GM19351 (cell line): ENCODE data around the gene DOK4.

ENCODE experiments used
- ATAC-seq: cut with Tn5 transposase; IDR thresholded peaks from one replicate; pipeline ENCODE4 v1.9.1; 2021; ENCODE audit warnings: mild to moderate bottlenecking, moderate library complexity; ENCODE audit not compliant: unreplicated experiment

DOK4 gene

DNA sequence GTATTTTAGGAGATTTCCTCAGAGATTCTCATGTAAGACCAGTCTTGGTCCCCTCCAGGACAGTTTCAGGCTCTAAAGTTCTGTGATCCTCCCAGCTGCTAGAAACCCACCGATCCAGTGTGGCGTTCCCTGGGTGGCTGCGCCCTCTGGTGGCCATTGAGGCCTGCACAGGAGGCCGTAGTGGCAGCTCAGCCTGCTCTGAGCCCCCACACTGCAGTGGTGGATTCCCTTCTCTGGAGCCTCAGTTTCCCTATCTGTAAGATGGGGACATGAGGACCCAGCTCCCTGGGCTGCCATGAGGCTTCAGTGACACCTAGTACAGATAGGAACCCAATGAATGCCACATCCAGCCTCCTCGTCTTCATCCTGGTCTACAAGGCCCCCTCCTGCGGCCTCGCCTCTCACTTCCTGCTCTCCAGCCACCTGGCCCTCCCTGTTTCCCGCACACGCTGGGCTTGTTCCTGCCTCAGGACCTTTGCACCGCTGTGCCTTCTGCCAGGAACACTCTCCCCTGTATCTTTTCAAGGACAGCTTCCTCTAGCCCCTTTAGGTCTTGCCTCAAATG is 33.6 kb upstream of the DOK4 start:
- ATAC-seq = peak; percentile 77

DNA sequence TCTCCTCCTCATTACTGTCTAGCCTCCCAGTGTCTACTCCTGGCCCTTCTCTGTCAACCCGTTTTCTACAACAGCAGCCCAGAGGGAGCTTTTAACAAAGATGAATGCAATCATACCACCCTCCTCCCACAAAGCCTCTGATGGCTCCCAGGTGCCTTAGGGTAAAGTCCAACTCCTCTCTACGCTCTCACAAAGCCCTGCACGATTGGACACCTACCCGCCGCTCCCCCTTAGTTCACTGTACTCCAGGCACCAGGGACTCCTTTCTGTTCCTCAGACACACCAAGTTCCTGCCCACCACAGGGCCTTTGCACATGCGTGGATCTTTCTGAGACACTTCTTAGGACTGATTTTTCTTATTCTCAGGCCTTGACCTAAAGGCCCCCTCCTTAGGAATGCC is 32.6 kb upstream of the DOK4 start:
- no peak for ATAC-seq

DNA sequence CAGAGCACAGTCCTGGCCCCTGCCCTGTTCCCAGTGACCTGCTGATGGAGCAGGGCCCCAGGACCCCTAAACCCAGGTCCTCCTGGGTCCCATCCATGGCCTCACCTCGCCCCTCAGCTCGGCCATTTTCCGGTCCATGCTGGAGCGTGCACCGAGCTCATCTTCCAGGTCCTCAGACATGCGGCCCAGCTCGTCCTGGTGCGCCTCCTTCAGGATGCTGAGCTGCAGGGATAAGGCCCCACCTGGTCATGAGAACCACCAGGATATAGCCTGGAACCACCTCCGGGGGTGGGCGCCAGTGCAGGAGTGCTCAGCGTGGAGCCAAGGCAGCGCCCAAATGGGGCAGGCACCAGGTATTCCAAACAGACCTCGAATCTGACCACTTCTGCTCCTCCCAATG is 32.2 kb upstream of the DOK4 start:
- ATAC-seq = no peak

DNA sequence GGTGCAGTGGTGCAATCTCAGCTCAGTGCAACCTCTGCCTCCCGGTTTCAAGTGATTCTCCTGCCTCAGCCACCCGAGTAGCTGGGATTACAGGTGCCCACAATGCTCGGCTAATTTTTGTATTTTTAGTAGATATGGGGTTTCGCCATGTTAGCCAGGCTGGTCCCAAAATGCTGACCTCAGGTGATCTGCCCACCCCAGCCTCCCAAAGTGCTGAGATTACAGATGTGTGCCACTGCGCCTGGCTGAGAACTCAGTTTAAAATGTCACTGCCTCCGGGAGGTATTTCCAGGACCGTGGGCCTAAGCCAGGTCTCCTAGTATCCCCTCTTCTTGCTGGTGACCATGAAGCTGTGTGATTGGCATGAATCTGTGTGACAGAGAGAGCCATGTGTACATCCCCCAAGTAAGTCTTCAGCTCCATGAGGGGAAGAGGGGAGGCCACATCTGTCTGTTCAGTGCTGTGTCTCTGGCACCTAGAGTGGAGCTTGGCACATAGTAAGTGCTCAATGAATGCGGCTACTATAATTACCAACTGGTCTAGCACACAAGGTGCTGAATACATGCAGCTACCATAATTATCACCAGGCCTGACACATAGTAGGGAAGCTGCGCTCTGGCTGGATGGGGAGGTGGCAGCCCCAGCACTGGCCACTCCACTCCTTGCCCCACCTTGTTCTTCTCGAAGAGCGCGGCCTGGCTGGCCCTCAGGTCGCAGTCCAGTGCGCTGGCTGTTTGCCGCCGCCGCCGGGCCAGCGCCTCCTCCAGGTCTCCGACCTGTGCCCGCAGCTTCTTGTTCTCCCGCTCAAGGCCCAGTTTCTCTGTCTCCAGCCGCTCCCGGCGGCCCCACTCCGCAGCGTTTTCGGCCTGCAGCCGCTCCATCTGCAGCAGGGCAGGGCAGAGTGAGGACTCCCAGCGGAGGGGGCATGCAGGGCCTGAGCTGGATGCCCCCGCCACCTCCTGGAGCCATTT is 31.4 kb upstream of the DOK4 start:
- no peak for ATAC-seq

DNA sequence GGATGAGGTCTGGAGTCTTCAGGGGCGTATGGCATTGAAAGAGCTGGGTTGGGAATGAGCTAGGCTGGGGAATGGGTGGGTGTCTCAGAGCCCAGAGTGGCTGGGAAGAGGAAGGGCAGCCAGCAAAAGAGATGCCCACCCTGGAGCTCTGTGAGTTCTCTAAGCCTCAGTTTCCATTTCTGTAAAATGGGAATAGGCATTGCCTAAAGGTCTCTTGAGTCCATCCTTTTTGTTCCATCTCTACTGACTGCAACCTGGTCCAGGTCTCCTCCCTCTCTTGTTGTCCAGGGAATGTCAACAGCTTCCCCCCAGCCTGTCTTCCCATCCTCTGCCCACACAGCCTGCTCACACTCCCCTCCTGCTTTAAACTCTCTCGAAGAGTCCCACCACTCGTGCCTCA is 30.5 kb upstream of the DOK4 start:
- no peak for ATAC-seq

DNA sequence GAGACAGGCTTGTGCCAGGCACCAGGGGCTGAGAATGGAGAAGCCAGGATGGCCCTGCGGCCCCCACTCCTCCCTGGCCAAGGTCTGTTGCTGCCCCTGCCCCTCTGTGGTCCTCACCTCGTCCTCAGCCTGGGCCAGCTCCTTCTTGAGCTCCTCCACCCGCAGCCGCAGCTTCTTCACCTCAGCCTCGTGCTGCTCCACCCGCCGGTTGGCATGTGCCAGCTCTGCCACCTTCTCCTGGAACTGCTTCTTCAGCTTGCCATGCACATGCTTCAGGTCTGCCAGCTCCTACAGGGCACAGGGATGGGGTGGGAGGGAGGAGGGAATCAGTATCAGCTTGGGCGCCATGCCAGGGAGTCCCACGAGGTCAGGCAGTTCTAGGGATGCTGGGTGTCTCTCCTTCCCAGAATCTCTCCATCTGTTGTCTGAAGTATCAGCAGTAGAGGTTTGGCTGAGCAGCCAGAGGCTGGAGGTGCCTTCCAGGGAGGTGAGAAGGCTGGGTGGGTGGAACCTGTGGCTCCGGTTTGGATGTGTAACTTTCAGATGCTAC is 30.0 kb upstream of the DOK4 start:
- ATAC-seq = no peak

DNA sequence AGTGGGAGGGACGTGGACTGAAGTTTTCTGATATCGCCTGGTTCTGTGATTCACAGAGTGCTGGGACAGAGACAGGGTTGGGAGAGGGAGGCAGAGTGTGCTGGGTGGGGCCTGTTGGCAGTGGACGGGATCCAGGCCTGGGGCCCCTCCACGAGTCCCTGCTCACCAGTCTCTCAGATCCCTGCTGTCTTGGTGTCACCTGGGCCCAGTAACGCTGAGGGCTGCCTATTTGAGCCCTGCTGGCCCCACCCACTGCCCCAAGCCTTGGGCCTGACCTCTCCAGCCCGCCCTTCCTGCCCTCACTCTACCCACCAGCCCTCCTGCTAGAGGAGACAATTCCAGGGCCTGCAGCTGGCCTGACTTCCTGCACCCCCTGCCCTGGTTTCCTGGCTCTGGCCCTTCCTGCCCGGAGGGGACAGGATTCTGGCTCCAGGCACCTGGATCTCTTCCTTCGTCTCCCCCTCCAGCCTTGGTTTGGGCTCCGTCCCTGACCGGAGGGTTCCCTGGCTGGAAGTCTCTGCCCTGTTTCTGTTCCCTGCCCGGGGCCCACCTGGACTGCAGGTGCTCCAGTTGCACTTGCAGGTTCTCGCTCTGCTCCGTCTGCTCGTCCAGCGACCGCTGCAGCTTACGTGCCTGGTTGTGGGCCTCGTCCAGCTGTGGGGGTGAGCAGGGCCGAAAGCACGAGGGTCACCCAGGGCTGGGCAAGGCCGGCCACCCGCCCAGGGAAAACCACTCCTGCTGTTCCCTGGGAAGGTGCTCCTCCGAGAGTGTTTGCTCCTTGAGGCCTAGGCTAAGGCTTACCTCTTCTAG is 28.7 kb upstream of the DOK4 start:
- ATAC-seq = no peak

DNA sequence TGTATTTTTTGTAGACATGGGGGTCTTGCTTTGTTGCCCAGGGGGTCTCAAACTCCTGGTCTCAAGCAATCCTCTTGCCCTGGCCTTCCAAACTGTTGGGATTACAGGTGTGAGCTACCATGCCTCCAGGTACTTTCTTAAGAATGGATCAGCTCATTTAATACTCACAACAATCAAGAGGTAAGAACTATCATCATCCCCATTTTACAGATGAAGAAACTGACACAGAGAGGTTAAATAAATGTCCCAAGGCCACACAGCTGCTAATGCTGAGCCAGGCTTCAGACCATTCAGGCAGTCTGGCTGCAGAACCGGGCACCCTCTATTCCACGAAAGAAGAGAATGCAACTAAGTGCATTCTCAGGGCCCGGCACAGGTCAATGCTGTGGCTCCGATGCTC is 28.1 kb upstream of the DOK4 start:
- ATAC-seq = no peak

DNA sequence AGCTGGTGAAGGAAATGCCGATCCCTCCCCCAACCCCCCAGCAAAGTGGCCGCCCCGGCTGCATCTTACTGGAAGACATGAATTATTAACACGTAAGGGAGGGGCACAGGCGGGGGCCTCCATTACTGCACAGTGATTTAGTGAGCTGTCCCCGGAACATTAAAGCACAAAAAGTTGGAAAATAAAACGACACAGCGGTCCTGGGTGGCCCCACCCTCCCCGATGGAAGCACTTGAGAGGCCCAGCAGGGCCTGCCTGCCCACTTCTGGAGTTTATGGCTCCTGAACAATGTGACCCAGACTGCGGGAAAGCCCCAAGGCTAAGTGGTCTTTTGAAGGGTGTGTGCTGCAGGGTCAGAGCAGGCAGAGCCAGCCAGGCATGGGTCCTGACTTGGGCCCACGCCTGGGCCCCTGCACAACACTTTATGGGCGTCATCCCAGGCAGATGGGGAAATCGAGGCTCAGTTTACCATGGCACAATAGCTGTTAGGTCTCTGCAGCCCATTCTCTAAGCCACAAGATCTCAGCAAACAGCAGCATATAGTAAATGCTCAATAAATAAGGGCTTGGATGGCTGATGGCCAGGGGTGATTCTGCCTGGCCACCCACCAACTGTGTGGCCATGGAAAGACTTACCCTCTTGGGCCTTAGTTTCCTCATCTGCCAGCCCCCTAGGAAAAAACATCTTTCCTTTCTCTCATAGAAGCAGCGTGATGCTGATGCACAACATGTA is 27.2 kb upstream of the DOK4 start:
- ATAC-seq = no peak

DNA sequence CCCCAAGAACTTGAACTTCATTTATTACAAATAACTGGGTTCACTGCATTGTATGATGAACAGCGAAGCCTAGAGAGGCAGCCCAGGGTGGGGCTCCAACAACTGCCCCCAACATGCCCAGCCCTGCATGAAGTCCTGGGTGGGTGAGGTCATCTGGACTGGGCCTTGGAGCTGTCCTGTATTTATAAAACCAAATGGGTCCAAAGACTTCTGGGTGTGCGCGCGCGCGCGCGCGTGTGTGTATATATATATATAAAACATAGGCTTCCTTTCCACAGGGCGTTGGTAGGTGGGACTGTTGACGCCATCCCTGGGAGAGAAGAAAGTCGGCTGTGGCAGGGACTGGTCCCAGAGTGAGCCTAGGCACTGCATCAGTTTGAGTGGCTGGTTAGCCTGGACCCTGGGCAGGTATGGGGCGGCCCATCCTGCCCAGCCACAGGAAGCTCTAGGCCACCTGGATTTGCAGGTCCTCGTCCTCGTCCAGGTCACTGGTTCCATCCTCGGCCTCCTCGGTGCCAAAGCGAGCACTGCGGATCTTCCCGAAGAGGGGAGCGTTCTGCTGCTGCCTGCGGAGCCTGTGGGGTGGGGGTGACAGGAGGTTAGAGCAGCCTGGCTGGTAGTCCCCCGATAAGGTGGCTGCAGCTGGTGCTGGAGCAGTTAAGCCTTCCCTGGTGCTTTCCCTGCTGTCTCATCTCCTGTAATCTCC is 26.2 kb upstream of the DOK4 start:
- ATAC-seq = no peak

DNA sequence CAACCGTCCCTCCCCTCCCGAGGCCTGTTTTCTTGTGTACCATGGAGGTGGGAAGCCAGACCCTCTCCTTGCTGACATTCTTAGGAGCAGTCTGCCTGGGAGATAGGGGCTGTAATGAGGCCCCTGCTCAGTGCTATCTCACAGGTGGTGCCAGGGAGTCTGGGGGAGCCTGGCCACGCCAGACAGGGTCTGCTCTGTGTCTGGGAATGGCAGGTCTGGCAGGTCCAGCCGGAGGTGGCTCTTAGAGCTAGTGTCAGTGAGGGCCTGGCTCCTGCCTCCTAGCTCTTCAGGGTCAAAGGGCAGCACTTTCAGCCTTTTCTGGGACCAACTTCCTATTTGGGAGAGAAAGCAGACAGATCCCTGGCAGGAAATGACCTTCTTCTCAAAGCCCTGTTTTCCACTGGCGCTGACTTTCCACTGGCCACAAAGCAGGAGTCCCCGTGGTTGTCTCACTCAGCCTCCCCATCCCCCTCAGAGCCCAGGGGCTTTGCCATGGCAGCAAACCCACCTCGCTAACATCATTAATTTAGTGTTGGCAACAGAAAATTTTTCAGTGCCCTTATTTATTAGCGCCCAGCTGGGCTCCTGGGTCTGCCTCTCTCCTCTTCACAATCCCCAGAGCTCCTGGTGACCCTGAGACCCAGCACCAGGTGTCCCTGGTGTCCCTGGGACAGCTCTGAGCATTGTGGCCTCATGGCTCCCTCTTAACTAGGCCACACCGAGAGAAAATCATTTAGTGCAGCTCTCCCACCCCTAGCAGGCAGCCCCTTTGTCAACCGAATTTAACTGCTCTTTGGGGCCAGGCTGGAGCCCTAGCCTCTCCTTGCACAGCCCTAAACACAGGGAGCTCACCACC is 24.0 kb upstream of the DOK4 start:
- no peak for ATAC-seq

DNA sequence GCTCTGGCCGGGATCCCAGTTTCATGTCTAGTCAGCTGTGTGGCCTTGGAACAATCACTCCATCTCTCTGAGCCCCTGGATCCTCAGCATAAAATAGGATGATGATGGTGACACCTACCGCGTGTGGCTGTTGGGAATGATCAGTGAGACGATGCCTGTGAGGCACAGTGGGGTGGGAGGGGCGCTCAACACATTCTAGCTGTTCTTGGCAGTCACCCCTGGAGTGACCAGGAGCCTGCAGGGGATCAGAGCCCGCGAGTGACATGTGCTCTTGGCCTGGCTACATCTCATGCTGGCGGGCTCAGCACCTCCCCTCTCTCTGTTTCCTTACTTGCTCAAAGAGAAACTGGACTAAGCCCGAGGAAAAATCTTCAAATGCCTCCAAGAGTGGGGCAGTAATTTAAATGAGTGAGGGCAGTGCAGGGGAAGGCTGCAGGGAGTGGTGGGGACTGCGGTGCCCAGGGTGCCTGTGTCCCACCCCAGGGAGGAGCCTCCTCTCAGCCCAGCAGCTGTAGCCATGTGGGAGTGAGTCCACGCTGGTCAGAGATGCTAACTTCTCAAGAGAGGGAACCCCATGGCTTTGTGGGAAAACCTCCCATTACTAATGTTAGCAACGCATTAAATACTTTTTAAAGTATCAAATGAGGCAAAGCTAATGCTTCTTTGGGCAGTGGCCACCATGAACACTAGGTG is 23.1 kb upstream of the DOK4 start:
- no peak for ATAC-seq

DNA sequence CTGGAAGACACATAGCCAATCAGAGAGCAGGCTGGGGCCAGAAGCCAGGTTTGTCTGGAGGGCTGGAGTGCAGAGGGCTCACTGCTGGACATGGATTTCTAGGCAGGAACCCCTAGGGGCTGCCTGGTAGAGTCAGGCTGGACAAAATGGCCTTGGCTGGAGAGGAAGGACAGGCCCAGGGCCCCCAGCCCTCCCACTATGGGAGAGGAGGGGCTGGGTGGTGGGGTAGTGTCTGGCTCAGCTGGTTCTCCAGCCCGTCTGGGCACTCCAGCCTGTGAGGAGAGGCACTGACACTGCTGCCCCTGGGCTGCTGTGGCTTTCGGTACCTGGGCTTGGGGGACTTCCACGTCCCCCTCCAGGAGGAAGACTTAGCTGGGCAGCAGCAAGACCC is 21.7 kb upstream of the DOK4 start:
- ATAC-seq = no peak

DNA sequence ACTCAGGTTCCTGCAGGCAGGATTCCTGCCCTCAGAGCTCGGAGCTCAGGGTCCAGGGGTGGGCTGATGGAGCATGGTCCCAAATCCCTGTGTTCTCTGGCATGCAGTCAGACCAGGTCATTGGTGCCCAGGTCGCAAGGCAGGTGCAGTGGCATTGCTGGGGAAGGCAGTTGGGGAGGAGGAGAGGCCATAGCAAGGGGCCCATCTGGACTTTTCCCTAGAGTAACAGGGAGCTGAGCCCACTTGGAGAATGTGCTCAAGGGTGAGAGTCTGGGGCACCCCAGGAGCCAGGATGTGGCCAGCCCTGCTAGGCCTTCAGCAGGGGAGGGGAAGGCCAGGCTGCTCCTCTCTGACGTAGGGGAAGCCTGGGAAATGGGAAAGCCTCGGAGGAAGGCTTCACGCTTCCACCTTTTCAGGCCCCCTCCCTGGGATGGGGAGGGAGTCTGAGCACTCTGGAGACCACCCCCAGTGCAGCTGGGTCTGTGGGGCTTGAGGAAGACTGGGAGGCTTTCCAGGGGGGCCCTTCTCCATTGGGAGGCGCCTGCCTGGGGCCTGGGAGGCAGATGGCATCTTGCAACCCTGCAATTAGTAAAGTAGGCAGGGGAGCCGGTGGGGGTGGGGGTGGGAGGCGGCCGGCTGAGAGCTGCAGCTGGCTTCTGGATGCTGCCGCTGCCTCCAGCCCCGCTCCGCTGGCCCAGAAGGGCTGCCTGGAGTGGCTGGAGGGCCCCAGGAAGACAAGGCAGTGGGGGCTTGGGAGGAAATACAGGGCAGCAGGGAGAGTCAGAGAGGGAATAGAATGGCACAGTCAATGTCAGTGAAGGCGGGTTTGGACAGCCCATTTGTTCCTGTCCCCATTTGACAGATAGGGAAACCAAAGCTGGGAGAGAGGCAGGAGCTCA is 21.1 kb upstream of the DOK4 start:
- ATAC-seq = no peak

DNA sequence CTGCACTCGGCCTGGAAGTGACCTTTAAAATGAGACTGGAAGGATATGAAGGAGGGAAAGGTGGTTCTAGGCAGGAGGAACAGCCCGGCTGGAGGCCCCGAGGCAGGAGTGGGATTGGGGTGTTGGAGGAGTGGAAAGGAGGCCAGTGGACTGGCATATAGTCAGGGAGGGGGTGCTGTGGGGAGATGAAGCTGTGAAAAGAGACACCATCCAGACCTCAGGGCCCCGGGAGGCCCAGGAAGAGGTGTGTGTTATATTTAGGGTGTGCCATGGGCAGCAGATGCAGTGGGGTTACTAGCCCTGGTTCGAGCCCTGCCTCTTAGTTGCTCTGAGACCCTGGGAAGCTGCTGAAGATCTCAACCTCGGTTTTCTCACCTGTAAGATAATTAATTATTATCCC is 18.9 kb upstream of the DOK4 start:
- ATAC-seq = no peak

DNA sequence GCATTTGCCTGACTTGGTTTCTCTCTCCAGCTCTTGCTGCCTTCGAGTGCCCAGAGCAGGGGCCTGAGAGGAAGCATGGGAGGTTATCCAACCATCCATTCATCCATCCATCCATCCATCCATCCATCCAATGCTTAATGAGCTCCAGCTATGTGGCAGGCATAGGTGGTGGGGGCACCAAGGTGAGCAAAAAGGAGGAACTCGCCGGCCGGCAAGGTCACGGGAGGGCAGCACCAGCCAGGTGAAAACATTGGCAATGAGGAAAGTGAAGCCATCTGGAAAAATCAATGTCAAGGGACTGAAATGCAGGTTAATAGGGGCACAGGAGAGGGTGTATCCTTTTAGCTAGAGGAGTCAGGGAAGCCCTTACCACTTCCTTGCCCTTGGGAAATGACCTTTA is 18.2 kb upstream of the DOK4 start:
- ATAC-seq = no peak

DNA sequence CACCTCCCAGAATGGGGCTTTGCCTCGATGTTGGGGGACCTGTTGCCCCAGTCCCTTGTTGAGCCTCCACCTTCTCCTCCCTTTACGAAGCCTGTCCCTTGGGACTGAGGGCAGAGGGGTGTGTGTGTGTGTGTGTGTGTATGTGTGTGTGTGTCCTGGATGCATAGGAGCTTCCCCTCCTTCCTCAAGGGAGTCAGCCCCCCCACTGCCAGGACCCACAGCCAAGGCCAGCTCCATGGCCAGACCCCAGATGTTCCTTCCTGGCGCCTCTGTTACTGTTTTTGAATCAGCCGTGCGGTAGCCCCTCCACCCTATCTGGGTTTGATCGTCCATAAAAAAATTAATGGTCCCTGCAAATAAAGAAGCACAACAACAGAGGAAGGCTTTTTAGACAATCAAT is 17.7 kb upstream of the DOK4 start:
- no peak for ATAC-seq

DNA sequence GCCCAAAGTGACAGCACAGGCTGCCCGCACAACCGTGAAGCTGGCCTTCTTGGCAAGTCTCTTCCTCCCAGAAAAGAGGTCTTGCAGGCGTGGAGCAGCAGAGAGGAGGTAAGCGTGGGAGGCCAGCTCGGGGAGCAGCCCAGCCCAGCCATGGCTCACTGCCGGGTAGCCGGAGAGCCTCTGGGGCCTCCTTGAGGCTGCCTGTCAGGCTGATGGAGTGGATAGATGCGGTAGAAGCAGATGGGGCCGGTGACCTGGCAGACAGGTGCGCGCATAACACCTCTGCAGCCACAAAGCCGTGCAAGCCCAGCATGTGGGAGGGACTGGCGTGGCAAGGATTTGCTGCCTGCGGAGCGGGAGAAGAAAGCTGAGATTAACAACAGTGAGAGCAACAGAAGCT is 17.1 kb upstream of the DOK4 start:
- ATAC-seq = no peak
